K562 (cell line): ENCODE data around the gene FEN1. TPM values are rescaled to one million over a fixed set of nuclear protein-coding genes. Genes with fewer than 3 reads are reported as not detected.

Source experiments
- ATAC-seq: fragments of 200-7000 bp; cut with Tn5 transposase; 3 replicates; pipeline ENCODE4 v1.9.1; 2020; ENCODE audit warnings: moderate library complexity
- BruUV-seq: library from RNA; stranded (reverse); fragments of 400-500 nt; replicated peaks from 2 replicates; lab custom pipeline; 2021; lab: Mats Ljungman, UMichigan
- CTCF ChIA-PET: fragments of 300-600 bp; formaldehyde crosslinking; extraction: SDS; loops from one replicate; lab custom pipeline; 2021; ENCODE audit warnings: low intra/inter-chr PET ratio; lab: Yijun Ruan, JAX
- POLR2A ChIA-PET: fragments of 300-600, 350-650 bp; sonication (Branson Sonifier 250); formaldehyde crosslinking; extraction: SDS; loops from one replicate; lab custom pipeline; 2021; ENCODE audit warnings: antibody characterized with exemption, inconsistent platforms; lab: Yijun Ruan, JAX
- DNase-seq, 4 experiments: peaks; one replicate each; pipeline versions ENCODE4 v3.0.0 to v3.0.0-alpha.2; 2011 to 2018; ENCODE audit warnings: low spot score in 3 of 4, mixed read lengths in 3 of 4; ENCODE audit errors: extremely low read depth in 1 of 4
- FAIRE-seq: peaks from 2 replicates; lab custom pipeline; 2011; peaks lifted over from hg19 to GRCh38; lab: Jason Lieb, UNC
- H2AFZ ChIP-seq: 2 replicates; pipeline ENCODE4 v1.6.0; 2011; ENCODE audit warnings: low read depth, low read length, control low read depth, inconsistent platforms
- H3K27ac ChIP-seq: fragments of 200-600 bp; 3 replicates; pipeline ENCODE4 v1.8.0; 2011; ENCODE audit warnings: low read depth, mild to moderate bottlenecking, control low read depth, inconsistent platforms, low read length, moderate library complexity, mixed read lengths; ENCODE audit errors: extremely low read depth
- H3K27me3 ChIP-seq, 2 experiments: fragments of 300-600 bp in 1 of 2; 2 replicates in 1 of 2; 3 replicates in 1 of 2; pipeline versions ENCODE4 v1.6.0 to v1.8.0; 2011; ENCODE audit warnings: inconsistent platforms in 2 of 2, low read length in 2 of 2, mild to moderate bottlenecking in 1 of 2, mixed read lengths in 1 of 2, moderate library complexity in 1 of 2; ENCODE audit not compliant: control insufficient read depth in 2 of 2, insufficient read depth in 2 of 2
- H3K36me3 ChIP-seq: fragments of 300-600 bp; 3 replicates; pipeline ENCODE4 v1.8.0; 2011; ENCODE audit warnings: mild to moderate bottlenecking, low read length, inconsistent platforms; ENCODE audit not compliant: control insufficient read depth, insufficient read depth
- H3K4me1 ChIP-seq, 2 experiments: fragments of 200-600 bp in 1 of 2; replicated peaks in 1 of 2; 2 replicates in 1 of 2; 3 replicates in 1 of 2; pipeline versions ENCODE4 v1.5.1 to v1.8.0; 2011; ENCODE audit warnings: inconsistent platforms in 2 of 2, low read length in 2 of 2, mild to moderate bottlenecking in 1 of 2, mixed read lengths in 1 of 2, moderate library complexity in 1 of 2; ENCODE audit not compliant: control insufficient read depth in 2 of 2, insufficient read depth in 2 of 2
- H3K4me2 ChIP-seq: 2 replicates; pipeline ENCODE4 v1.6.1; 2011; ENCODE audit warnings: low read length, control low read depth, inconsistent platforms, mixed read lengths; ENCODE audit not compliant: insufficient read depth
- H3K4me3 ChIP-seq: fragments of 200-600 bp; sonication (generic), shearing (Covaris generic); 2 replicates; pipeline ENCODE4 v1.5.1; 2016; ENCODE audit warnings: control low read depth, inconsistent platforms
- H3K79me2 ChIP-seq: fragments of 200-600 bp; 3 replicates; pipeline ENCODE4 v1.8.0; 2011; ENCODE audit warnings: low read length, inconsistent platforms; ENCODE audit not compliant: control insufficient read depth, insufficient read depth
- H3K9ac ChIP-seq, 2 experiments: 2 replicates each; pipeline versions ENCODE4 v1.6.0 to v1.6.1; 2011; ENCODE audit warnings: low read depth in 2 of 2, low read length in 2 of 2, control low read depth in 1 of 2, inconsistent platforms in 1 of 2, mild to moderate bottlenecking in 1 of 2, mixed read lengths in 1 of 2; ENCODE audit not compliant: insufficient read depth in 1 of 2
- H3K9me1 ChIP-seq: one replicate; pipeline ENCODE4 v1.6.0; 2011; ENCODE audit warnings: inconsistent platforms, mild to moderate bottlenecking, low read length, moderate library complexity; ENCODE audit not compliant: control insufficient read depth, insufficient read depth
- H3K9me3 ChIP-seq: replicated peaks from 2 replicates; pipeline ENCODE4 v1.5.1; 2011; ENCODE audit warnings: low read depth, low read length, inconsistent platforms; ENCODE audit not compliant: control insufficient read depth, insufficient read depth
- H4K20me1 ChIP-seq: replicated peaks from 2 replicates; pipeline ENCODE4 v1.6.1; 2011; ENCODE audit warnings: low read length, inconsistent platforms, mixed read lengths; ENCODE audit not compliant: control insufficient read depth, insufficient read depth
- ATF2 ChIP-seq: sonication (generic); formaldehyde crosslinking; IDR thresholded peaks from 2 replicates; pipeline ENCODE4 v1.8.1; 2022; ENCODE audit warnings: missing genetic modification reagents
- BRD4 ChIP-seq: fragments of 200-600 bp; sonication (generic); IDR thresholded peaks from 2 replicates; pipeline ENCODE4 v1.6.1; 2017; ENCODE audit warnings: inconsistent platforms
- BRF2 ChIP-seq: IDR thresholded peaks from 3 replicates; pipeline ENCODE4 v1.6.1; 2011; ENCODE audit warnings: borderline replicate concordance, mild to moderate bottlenecking; ENCODE audit not compliant: insufficient read length, insufficient read depth
- FOXK1 ChIP-seq: sonication (generic); formaldehyde crosslinking; IDR thresholded peaks from 2 replicates; pipeline ENCODE4 v1.8.0; 2022; ENCODE audit warnings: missing genetic modification reagents, mild to moderate bottlenecking, borderline replicate concordance
- HSF4 ChIP-seq: fragments of 250-450 bp; sonication (Bioruptor Pico); IDR thresholded peaks from 2 replicates; pipeline ENCODE4 v2.1.2; 2022; ENCODE audit warnings: mild to moderate bottlenecking, moderate library complexity, borderline replicate concordance
- PHF21A ChIP-seq: fragments of 450-650 bp; IDR thresholded peaks from 2 replicates; pipeline ENCODE4 v1.6.1; 2017; ENCODE audit warnings: low read depth, borderline replicate concordance
- PHF8 ChIP-seq: fragments of 200-600 bp; sonication (generic); IDR thresholded peaks from 2 replicates; pipeline ENCODE4 v1.6.1; 2012; ENCODE audit warnings: mixed run types, mild to moderate bottlenecking, inconsistent platforms, low read length, moderate library complexity, borderline replicate concordance
- RBFOX2 ChIP-seq: fragments of 200-400 bp; formaldehyde crosslinking; IDR thresholded peaks from 2 replicates; pipeline ENCODE4 v1.6.1; 2017; ENCODE audit warnings: low read depth, mild to moderate bottlenecking, low read length, moderate library complexity
- SRSF3 ChIP-seq: fragments of 200-400 bp; formaldehyde crosslinking; IDR thresholded peaks from 2 replicates; pipeline ENCODE4 v1.6.1; 2016; ENCODE audit warnings: mild to moderate bottlenecking, low read length, moderate library complexity; ENCODE audit not compliant: insufficient read depth
- TEAD4 ChIP-seq, 2 experiments: sonication (generic) in 1 of 2; formaldehyde crosslinking in 1 of 2; IDR thresholded peaks; 2 replicates each; pipeline versions ENCODE4 v1.6.1 to v1.8.0; 2012 to 2022; ENCODE audit warnings: borderline replicate concordance in 1 of 2, inconsistent platforms in 1 of 2, low read length in 1 of 2, mild to moderate bottlenecking in 1 of 2, missing genetic modification reagents in 1 of 2
- ZBTB7A ChIP-seq: IDR thresholded peaks from 2 replicates; pipeline ENCODE4 v1.6.1; 2011; ENCODE audit warnings: low read depth, mild to moderate bottlenecking, low read length, moderate library complexity, borderline replicate concordance; ENCODE audit not compliant: control insufficient read depth
- ZFX ChIP-seq: sonication (generic); formaldehyde crosslinking; IDR thresholded peaks from 2 replicates; pipeline ENCODE4 v1.8.0; 2022; ENCODE audit warnings: mild to moderate bottlenecking, missing genetic modification reagents, moderate library complexity
- ZNF146 ChIP-seq: IDR thresholded peaks from one replicate; pipeline ENCODE4 v1.6.1; 2018; ENCODE audit warnings: missing compliant biosample characterization; ENCODE audit not compliant: unreplicated experiment
- WGBS: fragments of 100-300 bp; shearing (Covaris generic); methylation state at CpG from one replicate; pipeline ENCODE4 v1.1.6; 2016; ENCODE audit warnings: low coverage, mixed read lengths; ENCODE audit not compliant: insufficient coverage; ENCODE audit errors: missing lambda C conversion rate; 5-methylcytosine and 5-hydroxymethylcytosine counted together
- in situ Hi-C: fragments of 300-500 bp; cut with MboI; formaldehyde crosslinking; loops from 4 replicates; pipeline ENCODE4 v1.15.0; 2018; ENCODE audit warnings: inconsistent platforms, mixed read lengths
- intact Hi-C: fragments of 100-400 bp; cut with micrococcal nuclease; formaldehyde crosslinking; loops from 2 replicates; pipeline ENCODE4 v1.14.2; 2022
- polyA plus RNA-seq, 8 experiments: library from polyadenylated mRNA; depleted of rRNA in 4 of 8; stranded (reverse) in 5 of 8; unstranded in 3 of 8; fragments of >200 nt; fragmentation: Nextera tagmentation in 2 of 8; fragmentation: Illumina TruSeq in 1 of 8; extraction: Ambion mirVana in 2 of 8; extraction: Trizol in 1 of 8; gene quantifications; 2 replicates each; pipeline versions ENCODE4 v1.2.1 to v1.2.3, GENCODE V29; 2011 to 2014; ENCODE audit warnings: inconsistent platforms in 1 of 8, missing spikeins in 1 of 8
- total RNA-seq, 7 experiments: library from RNA; depleted of rRNA in 6 of 7; stranded (reverse); fragments of >200 nt in 6 of 7; fragmentation: Illumina TruSeq in 2 of 7; extraction: Trizol in 2 of 7; gene quantifications; 2 replicates each; pipeline versions ENCODE4 v1.2.1 to v1.2.3, GENCODE V29; 2011 to 2021; ENCODE audit warnings: low replicate concordance in 1 of 7

The FEN1 gene
- total and polyA plus RNA-seq, 9 of the 15 experiments (the other 6 are each of a cell fraction or from before 2014, with no cell fraction given): 58.1 to 156 (median 137) TPM

- H3K4me2 ChIP-seq: peak overlapping the region; percentile 81
- POLR2A ChIA-PET: interaction anchor here (0.6 kb wide), 1 partner anchor 39 kb away, joined by 3 read pairs; the partner anchor contains the start of gene TMEM258
- TF ChIP-seq SRSF3 (no peak), BRF2 (no peak), ATF2 (no peak), FOXK1 (CRISPR knock-in tag) (no peak), PHF21A (no peak), ZNF146 (CRISPR knock-in tag) (no peak), HSF4 (CRISPR knock-in tag) (no peak), RBFOX2 (peak; percentile 51; the same call in 1 of the 2 replicates), PHF8 (peak; percentile 6; the same call in 1 of the 2 replicates), TEAD4 (IDR thresholded peaks at IDR 0.05; ENCODE audit: low read length) (no peak), TEAD4 (CRISPR knock-in tag; IDR thresholded peaks at IDR 0.05; ENCODE audit: borderline replicate concordance) (0 out of 2 replicates have a peak, but pooled peaks have one; percentile 30), ZFX (CRISPR knock-in tag) (peak; percentile 18; the same call in 1 of the 2 replicates), BRD4 (no peak), ZBTB7A (peak; percentile 35; the same call in 1 of the 2 replicates)
Measured at GRCh38 chr11:61752925-61753521, 39.7 kb upstream of the FEN1 start.

More at GRCh38 chr11:61752925-61753521, 39.7 kb upstream of the FEN1 start:
- FAIRE-seq (no peak), ATAC-seq (no peak), DNase-seq (peak in 2 of 4 experiments; percentile 55 to 57)
- peak overlapping the region; percentile 63 for H3K27ac ChIP-seq
- H3K79me2 ChIP-seq: peaks cover 49% of the 10 kb centered on the region
- in situ Hi-C loops (no loop called here), intact Hi-C loops (no loop called here)
- H3K36me3 ChIP-seq: no peaks in the 10 kb centered on the region
- no peaks in the 10 kb centered on the region for H3K27me3 ChIP-seq
- TSS peak; percentile 39 for BruUV-seq
- H2AFZ ChIP-seq: peak overlapping the region; percentile 80
- WGBS: 17% methylated on average over 17 of the region's 17 CpGs
- H3K9ac ChIP-seq: peak overlapping the region; percentile 72 to 96
- CTCF ChIA-PET: interaction anchor here (0.6 to 1.0 kb wide), 2 partner anchors 24 to 888 kb away, joined by 3 read pairs; no protein-coding TSS in a partner anchor
- H4K20me1 ChIP-seq: no peaks in the 10 kb centered on the region
- no peaks in the 10 kb centered on the region for H3K9me3 ChIP-seq
- H3K4me1 ChIP-seq: peaks cover 77 to 92% of the 10 kb centered on the region in 2 experiments
- H3K4me3 ChIP-seq: peak overlapping the region; percentile 56
- no peaks in the 10 kb centered on the region for H3K9me1 ChIP-seq
